GM19397 (cell line): ENCODE measurements around the gene CIB4.

ENCODE experiments used
- ATAC-seq: cut with Tn5 transposase; IDR thresholded peaks from one replicate; pipeline ENCODE4 v1.9.1; 2021; ENCODE audit warnings: mild to moderate bottlenecking, moderate library complexity; ENCODE audit not compliant: unreplicated experiment

Gene CIB4

DNA sequence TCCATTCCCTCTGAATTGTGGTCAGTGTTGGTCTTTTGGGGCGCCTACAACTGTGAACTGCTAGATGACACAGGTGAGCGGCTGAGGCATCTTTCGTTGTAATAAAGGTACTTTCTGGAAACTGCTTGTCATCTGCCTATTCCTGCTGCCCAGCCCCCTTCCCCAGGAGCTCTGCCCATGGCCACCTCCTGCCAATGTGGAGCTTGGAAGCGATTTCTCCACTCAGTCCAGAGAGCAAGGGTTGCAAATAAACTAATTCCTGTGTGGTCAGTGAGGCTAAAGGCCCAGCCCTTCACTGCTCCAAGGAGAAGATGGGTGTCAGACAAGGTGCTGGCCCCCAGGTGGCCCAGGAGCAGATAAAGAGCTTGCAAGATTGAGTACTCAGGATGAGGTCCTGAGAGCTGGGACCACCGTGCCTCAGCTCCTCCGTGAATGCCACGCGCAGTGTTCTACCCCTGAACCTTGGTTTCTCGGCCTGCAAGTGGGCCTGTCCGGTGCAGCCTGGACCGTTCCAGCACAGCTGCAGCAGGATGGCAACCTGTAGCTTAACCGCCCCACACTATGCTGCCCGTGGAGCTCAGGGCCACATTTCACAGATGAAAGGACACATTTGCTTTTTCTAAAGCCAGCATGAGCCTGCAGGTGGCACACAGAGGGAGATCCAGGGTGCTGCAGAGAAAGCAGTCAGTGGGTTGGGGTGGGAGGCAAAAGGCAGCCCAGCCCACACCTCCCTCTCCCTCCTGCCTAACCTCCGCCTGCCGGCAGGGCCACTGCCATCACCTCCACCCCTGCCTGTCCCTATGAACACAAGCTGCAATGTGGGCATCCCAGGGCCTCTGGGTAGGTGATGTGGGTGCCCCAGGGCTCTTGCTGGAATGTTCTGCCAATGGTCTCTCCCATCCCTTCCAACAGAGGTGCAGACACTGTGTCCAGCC is 84.6 kb downstream of the CIB4 start:
- no peak for ATAC-seq

GRCh38 chr2:26555246-26556133 is 85.7 kb downstream of the CIB4 start:
- ATAC-seq = no peak

GRCh38 chr2:26552641-26553374 is 88.4 kb downstream of the CIB4 start:
- no peak for ATAC-seq

DNA sequence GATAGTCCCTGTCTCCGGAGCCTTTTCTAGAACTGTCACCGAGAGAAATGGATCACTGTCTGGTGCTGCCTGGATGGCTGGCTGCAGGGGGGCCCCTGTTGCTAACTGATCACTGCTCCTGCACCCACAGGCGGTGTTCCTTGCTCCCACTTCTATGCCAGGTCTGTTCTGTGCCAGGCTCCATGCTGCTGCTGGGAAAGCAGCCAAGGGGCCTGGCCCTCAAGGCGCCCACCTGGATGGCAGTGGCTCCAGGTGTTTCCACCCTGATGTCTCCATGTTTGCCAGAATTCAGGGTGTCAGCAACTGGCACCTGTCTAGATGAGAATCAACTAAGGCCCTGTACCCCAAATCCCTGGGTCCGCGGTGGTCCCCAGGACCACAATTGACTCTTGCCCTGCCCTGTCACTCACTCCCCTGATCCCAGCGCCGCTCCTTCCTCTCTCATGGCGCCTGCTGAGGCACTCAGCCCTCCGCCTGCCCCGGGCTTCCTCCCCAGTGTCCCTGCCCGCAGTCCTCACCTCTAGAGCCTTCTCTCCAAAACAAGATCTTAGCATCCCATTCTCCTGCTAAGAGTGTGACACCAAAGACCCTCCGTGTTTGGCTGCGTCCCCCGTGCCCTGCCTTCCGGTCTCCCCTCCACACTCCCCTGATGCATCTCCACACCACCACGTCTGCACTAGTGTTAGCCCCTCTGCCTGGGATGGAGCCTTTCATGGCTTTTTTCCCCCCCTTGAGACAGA is 90.7 kb downstream of the CIB4 start:
- ATAC-seq = no peak

DNA sequence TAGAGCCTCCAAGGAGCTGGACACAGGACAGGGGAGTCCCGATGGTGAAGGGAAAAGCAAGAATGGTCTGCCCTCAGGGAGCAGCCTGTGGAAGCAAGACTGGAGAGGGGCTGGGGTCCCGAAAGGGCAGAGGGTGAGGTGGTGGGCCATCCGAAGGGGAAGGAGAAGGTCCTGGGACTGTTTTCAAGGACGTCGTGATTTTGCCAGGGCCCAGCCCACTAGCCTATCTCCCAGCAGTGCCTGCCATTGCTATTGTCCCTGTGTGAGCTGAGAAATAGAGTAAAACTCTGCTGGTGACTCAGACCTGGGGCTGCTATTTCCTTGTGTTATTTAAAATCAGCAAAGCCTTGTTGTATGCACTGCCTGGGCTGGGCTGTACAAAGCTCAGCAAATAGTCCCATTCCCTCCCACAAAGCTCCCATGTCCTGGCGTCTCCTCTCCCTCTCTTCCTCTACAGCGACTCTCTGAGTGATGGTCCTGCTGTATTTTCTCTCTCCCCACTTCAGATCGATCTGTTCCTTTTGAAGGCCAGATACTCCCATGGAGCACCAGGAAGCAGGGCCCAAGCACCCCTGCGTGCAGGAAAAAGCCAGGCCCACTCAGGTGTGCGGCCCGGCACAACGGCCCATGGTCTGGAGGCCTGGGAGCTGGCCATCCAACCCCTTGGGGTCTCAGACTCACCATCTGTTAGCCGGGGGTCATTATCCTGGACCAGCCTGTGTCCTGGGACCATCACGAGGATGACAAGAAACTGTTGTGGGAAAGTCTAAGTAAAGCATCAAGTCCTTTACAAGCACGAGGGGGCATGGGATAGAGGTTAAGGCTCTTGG is 98.3 kb downstream of the CIB4 start:
- no peak for ATAC-seq

DNA sequence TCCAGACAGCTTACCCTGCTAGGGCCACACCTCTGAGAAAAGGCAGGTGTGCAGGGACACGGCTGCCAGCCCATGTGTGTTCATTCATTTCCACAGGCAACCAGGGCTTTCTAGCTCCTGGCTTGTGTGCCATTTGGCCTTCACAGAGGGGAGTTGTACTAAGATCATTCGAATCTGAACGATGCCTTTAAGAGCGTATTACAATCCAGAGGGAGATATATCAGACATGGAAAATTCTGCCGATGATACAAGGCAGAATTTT is 99.0 kb downstream of the CIB4 start:
- ATAC-seq = no peak

- ATAC-seq = no peak
Measured at GRCh38 chr2:26541401-26542193, 99.6 kb downstream of the CIB4 start.

DNA sequence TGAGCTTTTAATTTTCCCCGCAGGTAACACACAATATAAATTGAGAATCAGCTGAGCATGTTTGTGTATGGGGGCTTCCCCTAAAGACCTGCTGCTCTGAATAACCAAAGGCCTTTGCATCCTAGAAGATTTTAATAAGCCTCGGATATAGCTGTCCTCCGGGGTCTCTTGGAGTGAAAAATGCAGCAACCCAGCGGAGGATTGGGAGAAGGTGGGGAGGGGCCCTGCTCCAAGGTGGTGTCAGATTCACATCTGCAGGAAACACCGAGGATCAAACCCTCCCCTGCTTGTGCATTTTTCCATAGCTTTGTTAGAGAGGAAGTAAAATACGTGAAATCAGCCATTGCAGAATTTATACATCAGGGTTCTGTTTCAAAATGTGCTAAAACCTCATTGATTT is 100.2 kb downstream of the CIB4 start:
- ATAC-seq = no peak

- ATAC-seq = no peak
Measured at GRCh38 chr2:26540306-26540705, 100.9 kb downstream of the CIB4 start.

DNA sequence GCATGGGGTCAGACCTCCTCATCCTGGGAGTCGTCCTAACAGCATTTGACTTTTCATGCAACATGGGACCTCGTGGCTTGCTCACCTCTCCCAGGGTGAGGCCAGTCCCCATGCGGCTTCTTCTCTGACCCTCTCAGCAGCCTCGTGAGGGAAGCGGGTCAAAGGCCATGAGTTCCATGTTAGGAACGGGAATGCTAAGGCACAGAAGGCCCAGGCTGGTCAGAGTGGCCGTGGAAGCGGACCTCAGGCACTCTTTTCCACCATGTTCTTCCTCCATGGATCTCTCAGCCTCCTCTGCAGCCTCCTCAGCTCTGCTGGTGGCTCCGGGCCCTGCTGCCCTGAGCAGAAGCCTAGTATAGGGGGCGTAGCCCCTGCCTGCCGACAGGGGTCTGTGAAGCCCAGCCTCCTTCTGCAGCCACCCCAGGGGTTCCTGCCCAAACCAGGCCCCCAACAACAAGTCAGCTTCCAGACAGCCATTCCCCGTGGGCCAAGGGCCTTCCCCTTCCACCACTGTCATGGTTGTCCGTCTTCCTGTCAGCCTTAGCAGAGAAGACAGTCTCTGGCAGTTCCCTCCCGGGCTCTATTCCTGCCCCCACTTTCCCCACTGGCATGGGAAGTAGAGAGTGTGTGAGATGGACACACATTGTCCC is 103.2 kb downstream of the CIB4 start:
- ATAC-seq = no peak

DNA sequence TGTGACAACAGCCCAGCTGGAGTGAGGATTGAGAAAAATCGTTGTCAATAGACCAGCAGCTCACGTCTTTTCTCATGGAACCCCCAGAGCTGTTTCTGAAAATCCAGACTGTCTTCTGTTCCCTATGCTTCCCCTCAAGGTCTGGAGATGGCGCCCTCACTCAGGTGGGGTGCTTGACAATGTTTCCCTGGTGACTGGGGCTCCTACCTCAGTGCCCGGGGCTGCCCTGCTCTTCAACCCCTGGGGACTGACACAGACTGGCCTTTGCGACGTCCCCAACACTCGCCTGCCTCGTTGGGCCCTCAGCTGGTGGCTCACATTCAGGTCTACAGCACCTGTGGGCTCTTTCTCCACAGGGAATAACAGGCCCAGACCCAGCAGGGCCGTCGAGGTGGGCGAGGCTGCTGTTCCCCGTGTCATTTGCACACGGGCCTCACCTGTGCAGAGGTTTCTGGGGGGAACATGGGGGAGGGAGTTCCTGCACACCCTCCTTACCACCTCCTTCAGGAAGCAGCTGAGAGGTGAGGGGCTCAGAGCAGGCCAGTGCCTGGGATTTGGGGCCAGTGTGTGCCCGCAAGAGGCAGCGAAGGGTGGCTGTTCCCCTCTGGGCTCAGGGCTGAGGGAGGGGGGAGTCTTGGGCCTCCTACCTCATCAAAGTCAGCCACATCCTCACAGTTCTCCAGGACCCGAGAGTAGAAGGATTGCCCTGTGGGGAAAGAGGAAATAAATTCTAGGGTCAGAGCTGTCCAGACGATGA is 103.9 kb downstream of the CIB4 start:
- no peak for ATAC-seq

GRCh38 chr2:26536371-26537068 is 104.6 kb downstream of the CIB4 start:
- no peak for ATAC-seq

DNA sequence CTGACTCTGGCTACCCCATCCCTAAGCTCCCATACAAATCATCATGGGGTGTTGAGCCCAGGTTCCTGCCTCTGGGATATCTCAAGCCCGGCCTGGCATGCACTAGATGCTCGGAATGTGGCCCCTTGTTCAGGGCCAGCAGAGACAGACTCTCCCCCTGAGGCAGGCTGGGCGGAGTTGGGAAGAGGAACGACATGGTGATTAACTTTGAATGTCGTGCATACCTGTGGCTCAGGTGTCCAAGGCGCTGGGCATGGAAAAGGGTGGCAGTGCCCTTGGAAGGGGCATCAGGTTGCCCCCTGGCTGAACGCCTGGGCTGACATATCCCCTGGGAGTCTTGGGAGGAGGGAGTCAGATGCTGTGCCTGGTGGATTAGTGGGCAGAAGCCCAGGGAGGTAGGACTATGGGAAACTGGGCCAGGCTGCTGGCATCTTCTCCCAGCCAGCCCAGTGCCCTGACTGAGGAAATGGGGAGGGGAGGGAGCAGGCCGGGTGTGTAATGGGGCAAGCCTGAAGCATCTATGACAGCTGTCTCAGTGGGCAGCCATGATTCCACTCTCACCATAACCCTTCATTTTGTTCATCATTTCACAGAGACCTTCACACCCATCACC is 105.4 kb downstream of the CIB4 start:
- ATAC-seq = no peak

- no peak for ATAC-seq
Measured at GRCh38 chr2:26534865-26535662, 106.1 kb downstream of the CIB4 start.

DNA sequence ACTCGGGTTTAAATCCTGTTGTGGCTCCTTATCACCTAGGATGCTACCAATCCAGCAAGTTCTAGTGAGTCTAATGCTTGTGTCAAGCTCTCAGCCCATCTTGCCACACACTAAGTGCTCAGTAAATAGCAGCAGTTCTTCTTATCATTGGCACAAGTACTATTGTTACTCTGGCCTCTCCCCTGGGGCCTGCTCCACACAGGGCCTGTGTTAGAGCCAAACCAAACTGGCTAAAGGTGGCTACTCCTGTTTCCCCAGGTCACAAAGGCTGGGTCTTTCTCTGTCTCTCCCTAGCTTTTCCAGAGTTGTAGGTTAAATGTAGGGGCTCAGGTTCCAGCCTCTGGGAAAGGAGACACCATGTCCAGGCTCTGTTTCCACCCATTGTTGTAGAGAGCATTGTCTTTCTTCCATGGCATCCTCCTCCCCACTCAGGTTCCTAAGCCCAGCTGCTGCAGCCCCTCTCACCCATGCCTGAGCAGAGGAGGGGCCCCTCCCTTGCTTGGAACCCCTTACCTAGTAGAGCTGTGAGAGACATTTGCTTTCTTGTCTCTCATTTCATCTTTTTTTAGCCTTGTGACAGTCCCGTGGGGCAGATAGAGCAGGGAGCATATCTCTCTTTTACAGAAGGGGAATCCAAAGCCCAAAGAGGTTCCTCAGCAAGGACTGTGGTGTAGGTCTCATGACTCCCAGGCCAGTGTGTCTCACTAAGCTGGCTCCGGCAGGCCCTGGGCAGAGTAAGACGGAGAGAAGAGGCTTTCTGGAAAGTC is 106.9 kb downstream of the CIB4 start:
- ATAC-seq = no peak
